G401.6 (cell line): ENCODE results near the gene PANK2.
"Not testable (repeated sequence)": the region's sequence is repeated elsewhere in the genome, so short reads cannot be mapped to it uniquely, and the experiment has no call there.

ENCODE experiments used
- FAIRE-seq: peaks from 2 replicates; lab custom pipeline; 2012; peaks lifted over from hg19 to GRCh38; lab: Jason Lieb, UNC

PANK2 gene

DNA sequence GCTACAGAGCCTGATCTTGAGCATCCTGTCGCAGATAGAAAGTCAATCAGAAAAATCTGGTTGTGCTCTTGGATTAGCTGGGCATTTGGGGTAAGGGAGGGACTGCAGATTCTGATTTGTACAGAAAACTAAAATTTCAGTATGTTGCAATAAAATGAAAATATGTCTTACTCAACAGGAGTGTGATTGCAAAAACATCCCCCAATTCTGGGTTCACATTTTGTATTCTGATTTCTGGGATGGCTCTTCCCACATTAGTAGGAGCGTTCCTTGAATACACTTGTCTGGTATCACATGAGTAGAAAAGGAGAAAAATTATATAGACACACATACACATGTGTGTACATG lies 40.5 kb downstream of the PANK2 start:
- no peak for FAIRE-seq

DNA sequence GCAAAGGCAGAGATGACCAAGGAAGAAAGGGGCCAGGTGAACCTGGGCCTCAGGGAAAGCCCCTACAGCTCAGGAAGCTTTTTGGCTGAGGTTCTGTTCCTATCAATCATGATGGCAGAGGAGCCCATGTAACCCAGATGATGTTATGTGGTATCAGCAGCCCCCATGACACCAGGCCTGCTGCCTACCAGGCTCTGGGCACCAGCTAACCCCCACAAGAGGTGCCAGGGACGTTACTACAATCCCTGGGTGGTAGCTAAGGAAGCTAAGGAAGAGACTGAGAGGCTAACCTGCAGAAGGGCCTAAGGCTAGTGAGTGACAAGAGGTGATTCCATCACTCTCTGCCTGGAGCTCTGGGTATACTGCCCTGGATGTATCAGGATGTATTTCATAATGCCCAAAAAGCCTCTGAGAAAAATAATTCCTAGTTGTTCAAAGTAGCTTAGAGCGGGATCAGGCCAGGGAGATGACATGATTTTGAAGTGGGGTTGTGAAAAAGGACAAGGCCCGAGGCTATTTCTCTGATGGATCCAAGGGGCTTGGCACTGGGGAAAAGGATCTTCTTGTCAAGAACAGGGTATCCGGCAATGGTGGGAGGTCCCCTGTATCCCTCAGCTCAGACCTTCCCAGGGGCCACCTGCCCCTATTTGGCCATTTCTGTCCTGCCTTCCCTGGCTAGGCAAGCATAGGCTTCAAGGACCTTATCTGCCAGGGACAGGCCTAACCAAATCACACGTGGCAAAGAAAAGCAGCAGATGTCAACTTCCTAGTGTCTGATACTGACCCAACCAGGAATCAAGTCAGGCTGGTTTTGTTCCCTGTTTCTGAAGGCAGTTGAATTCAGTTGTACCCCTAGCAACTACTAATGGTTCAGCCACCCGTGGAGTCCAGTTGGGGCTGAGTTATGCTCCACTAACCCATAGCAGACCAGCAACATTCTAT lies 41.3 kb downstream of the PANK2 start:
- FAIRE-seq: no peak

DNA sequence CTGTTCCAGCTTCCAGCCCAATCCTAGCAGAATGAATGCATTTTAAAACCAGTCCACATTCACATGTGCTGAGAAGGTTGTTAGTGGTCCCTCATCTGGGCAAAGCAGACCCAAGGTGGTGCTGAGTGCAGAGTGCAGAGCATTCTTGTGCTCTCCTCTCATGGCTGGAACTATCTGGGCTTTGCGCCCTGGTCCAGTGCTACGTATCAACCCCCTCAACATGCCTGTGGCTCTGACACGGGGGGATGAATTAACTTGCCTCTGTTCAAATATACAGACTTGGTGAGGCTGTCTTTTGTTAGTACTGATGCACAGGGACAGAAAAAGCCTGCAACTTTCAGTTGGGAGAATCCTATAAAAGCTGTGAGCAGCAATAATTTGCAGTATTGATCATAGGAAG lies 42.5 kb downstream of the PANK2 start:
- FAIRE-seq: no peak

DNA sequence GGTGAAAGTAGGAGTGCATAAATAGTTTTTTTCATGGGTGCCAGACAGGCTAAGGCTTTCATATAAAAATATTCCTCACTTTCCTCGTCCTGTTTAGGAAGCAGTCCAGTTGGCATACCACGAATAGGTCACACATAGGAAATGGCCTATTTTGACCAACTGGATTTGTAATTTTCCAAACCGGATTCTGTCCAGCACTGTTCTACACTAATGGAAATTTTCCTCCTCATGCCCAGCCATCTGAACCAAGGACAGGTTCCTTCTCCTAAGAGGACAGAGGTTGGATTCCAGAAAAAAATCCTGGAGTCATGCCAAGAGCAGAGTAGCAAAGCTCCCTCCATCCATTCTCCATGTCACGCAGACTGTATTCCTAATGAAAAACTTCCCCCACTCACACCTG lies 43.1 kb downstream of the PANK2 start:
- no peak for FAIRE-seq

DNA sequence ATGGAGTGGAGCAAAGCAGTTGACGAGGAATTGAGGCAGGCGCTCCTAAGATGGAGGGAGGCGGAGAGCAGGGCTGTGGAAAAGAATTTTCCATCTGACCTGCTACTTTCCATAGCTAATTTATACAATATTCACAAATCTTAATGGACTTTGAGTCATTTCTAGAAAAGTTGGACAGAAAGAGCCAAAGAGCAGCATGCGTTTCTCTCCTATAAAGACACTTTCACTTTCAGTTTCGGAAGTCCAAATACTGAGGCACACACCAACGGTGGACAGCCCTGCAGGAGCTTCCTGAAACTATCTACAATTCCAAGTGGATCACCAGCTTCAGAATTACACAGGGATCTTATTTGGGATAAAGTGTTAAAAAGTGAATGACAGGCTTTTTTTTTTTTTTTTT lies 43.5 kb downstream of the PANK2 start:
- FAIRE-seq: no peak

DNA sequence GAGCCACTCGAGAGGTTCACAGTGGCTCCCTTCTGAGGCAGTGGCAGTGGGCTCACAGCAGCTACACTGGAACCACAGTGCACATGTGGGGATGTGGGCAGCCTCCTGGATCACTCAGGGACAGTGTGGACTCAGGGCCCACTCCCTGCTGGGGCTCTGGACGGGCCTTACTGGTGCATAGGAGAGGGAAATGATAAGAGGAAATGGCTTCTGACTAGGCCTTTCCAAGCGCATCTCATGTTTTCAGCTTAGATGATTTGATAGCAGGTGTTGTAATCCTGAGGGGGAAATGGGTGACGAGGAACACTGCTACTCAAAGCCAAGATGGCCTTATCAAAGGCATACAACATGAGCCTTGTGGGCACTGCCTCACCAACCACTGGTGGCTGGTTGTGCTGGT lies 44.0 kb downstream of the PANK2 start:
- FAIRE-seq: no peak

DNA sequence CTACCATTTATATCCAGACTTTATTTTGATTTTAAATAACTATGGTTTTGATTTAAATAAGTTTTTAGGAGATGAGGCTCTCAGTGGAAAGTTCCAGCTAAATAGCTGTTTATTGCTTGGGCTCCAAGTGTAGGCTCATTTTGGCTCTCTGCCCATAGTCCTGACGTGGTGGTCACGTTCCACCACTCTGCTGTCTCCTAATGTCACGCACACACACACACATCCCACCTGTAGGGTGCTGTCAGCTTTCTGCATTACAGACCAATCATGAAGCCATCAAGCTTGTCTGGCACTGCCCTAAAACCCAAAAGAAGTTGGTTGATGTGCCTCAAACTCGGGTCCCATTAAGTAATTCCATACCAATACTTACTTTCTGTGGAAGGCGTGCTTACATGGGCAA lies 45.4 kb downstream of the PANK2 start:
- no peak for FAIRE-seq

DNA sequence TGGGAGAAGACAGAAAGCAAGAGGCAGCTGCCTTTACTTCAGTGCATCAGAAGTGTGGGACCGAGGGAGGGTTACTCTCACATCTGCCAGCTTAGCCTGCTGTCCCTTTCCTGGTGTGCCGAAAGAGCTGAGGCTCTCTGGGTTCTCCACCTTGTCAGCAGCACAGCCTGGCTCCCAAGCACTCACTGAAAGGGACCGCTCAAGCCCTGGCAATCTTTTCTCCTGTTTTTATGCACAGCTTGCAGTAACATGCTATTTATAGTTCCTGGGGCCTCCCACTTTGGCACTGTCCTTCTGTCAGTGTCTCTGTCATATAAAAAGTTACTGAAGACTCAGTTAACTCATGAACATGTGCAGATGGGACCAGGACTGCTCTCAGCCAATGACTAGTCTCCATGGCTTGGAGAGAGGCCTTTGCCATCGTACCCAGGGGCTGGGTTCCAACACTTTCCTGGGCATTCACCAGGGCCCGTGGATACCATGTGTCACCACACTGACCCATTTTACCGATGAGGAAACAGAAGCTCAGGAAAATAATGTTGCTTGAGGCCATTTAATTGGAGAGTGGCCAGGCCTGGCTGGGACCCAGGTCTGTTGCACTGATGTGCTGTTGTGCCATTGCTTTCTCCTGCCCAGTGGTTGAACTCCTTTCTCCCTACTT lies 46.2 kb downstream of the PANK2 start:
- FAIRE-seq: no peak

DNA sequence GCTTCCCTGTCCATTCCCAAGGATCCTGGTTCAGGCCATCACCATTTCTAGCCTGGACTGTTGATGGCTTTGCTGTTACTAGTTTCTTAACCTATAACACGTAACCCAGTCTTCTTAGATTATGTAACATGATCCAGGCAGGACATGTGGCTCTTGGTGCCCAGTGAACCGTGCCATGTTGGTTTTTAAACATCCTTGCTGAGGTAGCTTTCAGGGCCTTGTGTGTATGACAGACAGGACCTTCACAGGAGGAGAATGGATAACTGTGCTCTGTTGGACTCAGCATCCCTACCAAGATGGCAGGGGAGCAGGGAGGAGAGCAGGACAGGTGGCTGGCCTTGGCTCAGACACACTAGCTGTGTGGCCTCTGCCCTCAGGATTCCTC lies 46.8 kb downstream of the PANK2 start:
- no peak for FAIRE-seq

DNA sequence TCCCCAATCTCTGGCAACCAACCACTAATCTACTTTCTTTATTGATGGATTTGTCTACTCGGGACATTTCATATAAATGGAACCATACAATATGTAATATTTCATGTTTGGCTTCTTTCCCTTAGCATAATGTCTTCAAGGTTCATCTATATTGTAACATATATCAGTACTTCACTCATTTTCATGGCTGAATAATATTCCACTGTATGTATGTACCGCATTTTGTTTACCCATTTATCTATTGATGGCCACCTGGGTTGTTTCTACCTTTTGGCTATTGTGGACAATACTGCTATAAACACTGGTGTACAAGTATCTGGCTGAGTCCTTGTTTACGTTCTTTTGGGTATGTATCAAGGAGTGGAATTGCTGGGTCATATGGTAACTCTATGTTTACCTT lies 48.4 kb downstream of the PANK2 start:
- no peak for FAIRE-seq

DNA sequence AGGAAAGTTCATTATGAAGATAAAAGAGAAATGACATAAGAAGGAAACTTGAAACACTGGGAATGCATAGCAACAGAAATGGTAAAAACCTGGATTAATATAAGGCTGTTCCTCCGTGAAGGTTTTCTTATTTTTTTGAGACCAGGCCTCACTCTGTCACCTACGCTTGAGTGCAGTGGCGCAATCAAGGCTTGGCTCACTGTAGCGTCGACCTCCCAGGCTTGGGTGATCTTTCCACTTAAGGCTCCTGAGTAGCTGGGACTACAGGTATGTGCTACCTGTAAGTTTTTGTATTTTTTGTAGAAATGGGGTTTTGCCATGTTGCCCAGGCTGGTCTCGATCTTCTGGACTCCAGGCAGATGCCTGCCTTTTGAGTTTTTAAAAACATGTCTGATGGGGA lies 51.7 kb downstream of the PANK2 start:
- no peak for FAIRE-seq

DNA sequence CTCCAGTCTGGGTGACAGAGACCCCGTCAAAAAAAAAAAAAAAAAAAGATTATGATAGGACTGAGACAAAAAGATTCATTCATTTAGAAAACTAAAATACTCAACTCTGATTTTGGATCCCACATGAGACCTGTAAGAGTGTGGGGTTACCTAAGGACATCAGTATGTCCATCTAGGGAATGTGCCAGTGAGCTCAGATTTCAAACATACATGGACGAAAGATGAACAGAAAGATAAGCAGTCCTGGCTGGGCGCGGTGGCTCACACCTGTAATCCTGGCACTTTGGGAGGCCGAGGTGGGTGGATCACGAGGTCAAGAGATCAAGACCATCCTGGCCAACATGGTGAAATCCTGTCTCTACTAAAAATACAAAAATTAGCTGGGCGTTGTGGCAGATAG lies 57.5 kb downstream of the PANK2 start:
- not testable (repeated sequence) for FAIRE-seq

DNA sequence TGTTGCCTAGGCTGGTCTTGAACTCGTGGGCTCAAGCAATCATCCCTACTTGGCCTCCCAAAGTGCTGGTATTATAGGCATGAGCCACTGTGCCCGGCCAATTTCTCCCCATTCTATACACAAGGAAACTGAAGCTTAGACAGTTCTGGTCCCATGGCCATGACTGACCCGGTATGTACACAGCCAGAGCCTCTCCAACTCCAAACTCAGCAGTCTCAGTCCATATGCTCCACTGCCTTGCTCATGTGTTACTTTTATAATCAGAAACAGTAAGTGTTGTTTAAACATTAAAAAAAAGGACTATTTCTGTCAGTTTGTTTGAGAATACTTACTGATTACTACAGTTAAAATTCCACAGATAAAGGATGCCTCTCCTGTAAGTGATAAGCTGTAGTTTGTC lies 75.5 kb downstream of the PANK2 start:
- no peak for FAIRE-seq

DNA sequence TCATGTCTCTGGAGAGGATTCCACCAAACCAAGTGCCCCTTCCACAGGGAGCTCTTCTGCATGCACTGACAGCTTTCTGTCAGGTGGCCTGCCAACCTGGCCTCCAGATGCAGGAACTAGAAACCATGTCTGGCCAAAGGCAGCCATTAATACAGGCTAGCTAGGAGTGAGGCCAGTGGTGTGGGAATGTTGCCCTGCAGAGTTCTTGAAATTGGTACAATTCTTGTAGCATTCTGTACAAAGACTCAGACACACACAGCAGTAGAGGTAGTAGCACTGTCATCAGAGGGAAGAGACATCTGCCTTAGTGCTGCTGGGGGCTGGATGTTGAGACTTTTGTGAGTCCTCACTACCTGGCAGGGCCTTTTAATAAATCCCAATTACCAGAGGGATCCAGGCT lies 77.4 kb downstream of the PANK2 start:
- FAIRE-seq: no peak

DNA sequence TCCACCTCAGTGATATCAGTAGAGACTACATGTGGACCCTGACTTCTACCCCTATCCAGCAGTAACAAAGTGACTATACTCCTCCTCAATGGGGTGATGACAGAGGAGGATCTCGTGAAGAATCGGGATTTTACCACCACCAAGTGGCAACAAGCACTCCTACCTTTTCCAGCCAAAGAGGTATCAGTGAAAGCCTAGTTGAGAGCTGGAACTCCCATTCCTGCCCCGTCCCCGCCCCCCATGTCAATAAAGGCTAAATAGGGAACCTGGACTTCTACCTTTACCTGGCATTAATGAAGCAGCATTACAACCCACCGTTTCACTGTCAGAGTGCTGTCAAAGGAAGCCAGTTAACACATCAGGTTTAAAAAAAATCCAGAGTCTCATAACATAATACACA lies 80.8 kb downstream of the PANK2 start:
- FAIRE-seq: no peak

DNA sequence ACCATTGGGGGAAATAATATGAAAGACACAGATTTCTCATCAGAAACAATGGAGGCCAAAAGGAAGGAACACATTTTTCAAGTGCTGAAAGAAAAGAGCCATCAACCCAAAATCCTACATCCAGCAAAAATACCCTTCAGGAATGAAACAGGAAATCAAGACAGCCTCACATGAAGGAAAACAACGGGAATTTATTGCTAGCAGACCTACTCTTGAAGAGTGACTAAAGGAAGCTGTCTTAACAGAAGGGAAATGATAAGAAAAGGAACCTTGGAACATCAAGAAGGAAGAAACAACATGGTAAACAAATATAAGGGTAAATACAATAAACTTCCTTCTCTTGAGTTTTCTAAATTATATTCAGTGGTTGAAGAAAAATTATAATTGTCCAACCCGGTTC lies 82.0 kb downstream of the PANK2 start:
- no peak for FAIRE-seq

DNA sequence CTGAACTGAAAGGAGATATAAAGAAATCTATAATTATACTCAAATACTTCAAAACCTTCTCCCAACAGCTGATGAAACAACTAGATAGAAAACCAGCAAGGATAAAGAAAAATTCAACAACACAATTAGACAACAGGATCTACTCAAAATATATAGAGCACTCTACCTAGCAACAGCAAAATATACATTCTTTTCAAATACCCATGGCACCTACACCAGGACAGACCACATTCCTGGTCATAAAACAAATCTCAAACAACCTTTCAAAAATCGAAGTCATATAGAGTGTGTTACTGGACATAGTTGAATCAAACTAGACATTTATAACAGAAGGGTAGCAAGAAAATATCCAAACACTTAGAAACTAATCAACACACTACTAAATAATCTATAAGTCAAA lies 83.0 kb downstream of the PANK2 start:
- no peak for FAIRE-seq

DNA sequence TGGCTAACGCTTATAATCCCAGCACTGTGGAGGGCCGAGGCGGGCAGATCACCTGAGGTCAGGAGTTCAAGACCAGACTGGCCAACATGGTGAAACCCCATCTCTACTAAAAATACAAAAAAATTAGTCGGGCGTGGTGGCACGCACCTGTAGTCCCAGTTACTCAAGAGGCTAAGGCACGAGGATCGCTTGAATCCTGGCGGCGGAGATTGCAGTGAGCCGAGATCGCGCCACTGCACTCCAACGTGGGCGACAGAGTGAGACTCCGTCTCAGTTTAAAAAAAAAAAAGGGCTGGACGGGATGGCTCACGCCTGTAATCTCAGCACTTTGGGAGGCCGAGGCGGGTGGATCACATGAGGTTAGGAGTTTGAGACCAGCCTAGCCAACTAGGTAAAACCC lies 83.4 kb downstream of the PANK2 start:
- FAIRE-seq: not testable (repeated sequence)

DNA sequence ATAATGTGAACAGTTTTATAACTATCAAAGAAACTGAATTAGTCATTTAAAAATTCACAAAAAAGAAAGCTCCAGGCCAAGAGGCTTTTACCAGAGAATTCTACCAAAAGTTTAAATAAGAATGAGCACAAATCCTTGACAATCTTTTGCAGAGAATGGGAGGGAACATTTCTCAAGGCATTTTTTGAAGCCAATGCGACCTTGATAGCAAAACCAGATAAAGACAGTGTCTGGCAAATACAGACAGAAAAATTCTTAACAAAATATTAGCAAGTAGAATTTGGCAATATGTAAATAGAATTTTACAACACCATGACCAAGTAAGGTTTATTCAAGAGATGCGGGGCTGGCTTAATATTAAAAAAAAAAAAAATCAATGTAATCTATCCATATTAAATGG lies 84.5 kb downstream of the PANK2 start:
- no peak for FAIRE-seq

DNA sequence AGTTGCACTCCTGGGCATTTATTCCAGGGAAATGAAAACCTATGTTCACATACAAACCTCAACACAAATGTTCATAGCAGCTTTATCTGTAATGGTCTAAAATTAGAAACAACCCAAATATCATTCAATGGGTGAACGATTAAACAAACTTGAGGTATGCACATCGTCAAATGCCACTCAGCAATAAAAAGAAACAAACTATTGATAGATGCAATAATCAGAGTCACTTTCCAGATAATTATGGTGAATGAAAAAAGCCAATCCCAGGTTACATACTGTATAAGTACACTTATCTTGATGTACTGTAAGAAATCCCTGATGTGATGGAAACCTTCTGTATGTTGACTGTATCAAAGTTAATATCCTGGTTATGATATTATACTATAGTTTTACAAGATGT lies 87.3 kb downstream of the PANK2 start:
- no peak for FAIRE-seq
